Activated gamma-delta T cell (primary cell): ENCODE measurements around the gene RARRES1.
A peak's percentile ranks its signal among the peaks of the same experiment; 100 is the strongest.
"Not testable (repeated sequence)": the region's sequence is repeated elsewhere in the genome, so short reads cannot be mapped to it uniquely, and the experiment has no call there.

ENCODE experiments used
- DNase-seq: peaks from one replicate; lab custom pipeline; 2025; lab: John Stamatoyannopoulos, UW

Gene RARRES1

GRCh38 chr3:158696618-158697017, 35.6 kb downstream of the RARRES1 start:
- no peak for DNase-seq

DNA sequence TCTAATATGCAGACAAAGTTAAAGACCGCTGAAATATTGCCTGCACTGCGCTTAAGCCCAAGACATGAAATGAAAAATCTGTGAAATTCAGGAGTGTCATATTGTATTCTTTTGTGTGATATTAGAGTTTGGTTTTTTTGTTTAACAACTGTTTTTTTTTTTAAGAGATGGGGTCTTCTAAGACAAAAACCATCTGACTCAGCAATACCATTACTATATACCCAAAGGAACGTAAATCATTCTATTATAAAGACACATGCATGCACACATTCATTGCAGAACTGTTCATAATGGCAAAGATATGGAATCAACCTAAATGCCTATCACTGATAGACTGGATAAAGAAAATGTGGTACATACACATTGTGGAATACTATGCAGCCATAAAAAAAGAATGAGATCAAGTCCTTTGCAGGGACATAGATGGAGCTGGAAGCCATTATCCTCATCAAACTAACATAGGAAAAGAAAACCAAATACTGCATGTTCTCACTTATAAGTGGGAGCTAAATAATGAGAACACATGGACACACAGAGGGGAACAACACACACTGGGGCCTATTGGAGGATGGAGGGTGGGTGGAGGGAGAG, 38.3 kb downstream of the RARRES1 start:
- DNase-seq, result not testable (repeated sequence)

GRCh38 chr3:158685159-158685558, 47.1 kb downstream of the RARRES1 start:
- no peak for DNase-seq

- DNase-seq, result no peak
Observed at GRCh38 chr3:158683230-158683962, 48.9 kb downstream of the RARRES1 start.

GRCh38 chr3:158680861-158681260, 51.4 kb downstream of the RARRES1 start:
- no peak for DNase-seq

GRCh38 chr3:158679547-158680000, 52.7 kb downstream of the RARRES1 start:
- no peak for DNase-seq

- DNase-seq, result no peak
Observed at GRCh38 chr3:158678687-158679086, 53.6 kb downstream of the RARRES1 start.

- peak; percentile 31 for DNase-seq
Observed at GRCh38 chr3:158672215-158673176, 59.8 kb downstream of the RARRES1 start, which contains the start of gene LXN. Gene LXN, minus strand, starts transcription at chr3:158672648. Its CDS starts 170 bp downstream, at chr3:158672478.

GRCh38 chr3:158671821-158672214, 60.4 kb downstream of the RARRES1 start:
- no peak for DNase-seq

GRCh38 chr3:158668506-158668905, 63.8 kb downstream of the RARRES1 start:
- DNase-seq, result no peak

DNA sequence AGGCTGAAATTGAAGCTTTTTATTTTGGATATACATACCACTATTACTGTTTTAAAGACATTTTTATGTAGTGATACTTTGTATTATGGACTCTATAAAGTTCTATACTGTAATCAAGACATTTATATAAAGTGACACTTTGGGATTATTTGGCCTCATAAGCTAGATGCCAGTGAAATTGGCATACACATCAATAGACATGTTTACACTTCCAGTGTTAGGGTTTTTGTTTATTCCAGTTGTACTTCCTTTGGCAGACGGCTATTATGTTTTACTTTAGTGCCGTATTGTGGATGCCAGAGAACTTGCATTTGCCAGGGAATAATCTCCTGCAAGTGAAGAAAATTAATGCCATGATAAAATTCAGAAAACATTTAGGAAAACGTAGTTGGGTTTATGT, 65.8 kb downstream of the RARRES1 start:
- DNase-seq, result no peak

GRCh38 chr3:158663832-158664231, 68.4 kb downstream of the RARRES1 start:
- no peak for DNase-seq

GRCh38 chr3:158663246-158663645, 69.0 kb downstream of the RARRES1 start:
- no peak for DNase-seq

GRCh38 chr3:158660711-158661110, 71.5 kb downstream of the RARRES1 start:
- no peak for DNase-seq

GRCh38 chr3:158659454-158660237, 72.6 kb downstream of the RARRES1 start:
- no peak for DNase-seq

DNA sequence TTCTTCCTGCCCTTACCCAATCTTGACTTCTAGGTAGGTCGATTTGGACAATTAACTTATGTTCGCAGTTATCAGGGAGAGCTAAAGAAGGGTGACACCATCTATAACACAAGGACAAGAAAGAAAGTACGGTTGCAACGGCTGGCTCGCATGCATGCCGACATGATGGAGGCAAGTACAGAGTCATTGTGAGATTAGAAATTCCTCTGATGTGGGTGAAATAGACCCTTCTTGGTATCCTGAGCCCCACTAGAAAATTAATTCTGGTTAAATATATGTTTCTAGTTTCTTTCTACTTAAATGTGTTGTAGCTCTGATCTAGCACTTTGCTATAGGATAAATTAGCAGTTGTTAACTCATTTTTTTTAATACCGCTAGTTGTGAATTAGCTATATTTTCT, 73.4 kb downstream of the RARRES1 start:
- no peak for DNase-seq

DNA sequence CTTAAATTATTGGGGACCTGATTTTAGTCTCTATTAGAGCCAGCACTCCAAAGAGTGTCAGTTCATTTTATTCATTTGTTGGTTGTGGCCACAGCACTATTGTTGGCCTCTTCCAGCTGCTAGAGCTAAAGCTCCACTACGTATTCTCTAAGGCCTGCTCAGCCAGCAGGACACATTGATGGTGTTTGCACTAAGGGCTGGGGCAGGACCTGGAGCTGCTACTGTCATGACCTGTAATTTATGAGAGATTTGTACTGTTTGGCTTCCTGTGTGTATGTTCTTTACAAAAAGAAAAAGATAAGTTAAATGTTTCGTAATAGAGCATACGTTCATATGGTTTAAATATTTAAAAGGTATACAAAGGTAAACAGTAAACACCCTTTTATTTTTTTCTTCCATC, 79.8 kb downstream of the RARRES1 start:
- no peak for DNase-seq

DNA sequence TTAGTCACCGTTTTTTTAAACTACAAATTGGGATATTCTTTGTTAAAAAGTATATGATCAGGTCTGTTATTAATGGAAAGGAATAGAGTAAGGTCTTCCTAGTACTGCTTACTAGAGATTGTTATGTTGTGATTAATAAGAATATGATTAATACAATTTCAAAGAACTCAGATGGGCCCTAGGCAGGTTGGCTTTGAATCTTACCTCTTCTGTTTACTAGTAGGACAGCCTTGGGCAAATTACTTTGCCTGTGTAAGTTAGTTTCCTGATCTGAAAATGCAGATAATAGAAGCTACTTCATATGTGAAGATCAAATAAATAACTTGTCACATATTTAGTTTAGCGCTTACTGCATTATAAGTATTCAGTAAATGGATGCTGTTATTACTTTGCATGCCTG, 81.1 kb downstream of the RARRES1 start:
- no peak for DNase-seq

- no peak for DNase-seq
Observed at GRCh38 chr3:158649791-158650190, 82.5 kb downstream of the RARRES1 start.
